HepG2 (cell line): Measurements from ENCODE around the gene ZMYND8. TPM values are rescaled to one million over a fixed set of nuclear protein-coding genes. Genes with fewer than 3 reads are reported as not detected.

Experiments
- AGO2 ChIP-seq: fragments of 200-400 bp; formaldehyde crosslinking; optimal IDR thresholded peaks from 2 replicates; pipeline ENCODE3; 2017; ENCODE audit warnings: mild to moderate bottlenecking, low read depth, low read length, moderate library complexity
- POLR2AphosphoS5 ChIP-seq: IDR thresholded peaks from 2 replicates; pipeline ENCODE4 v1.6.1; 2012; ENCODE audit warnings: low read depth, low read length
- POLR2G ChIP-seq: fragments of 200-400 bp; formaldehyde crosslinking; IDR thresholded peaks from 2 replicates; pipeline ENCODE4 v1.6.1; 2018; ENCODE audit warnings: mild to moderate bottlenecking, low read depth, low read length, moderate library complexity
- TBX2 ChIP-seq: sonication (generic); formaldehyde crosslinking; IDR thresholded peaks from 2 replicates; pipeline ENCODE4 v1.5.0; 2020; ENCODE audit warnings: missing genetic modification reagents, mild to moderate bottlenecking, borderline replicate concordance
- ZC3H13 ChIP-seq: sonication (generic); formaldehyde crosslinking; IDR thresholded peaks from 2 replicates; pipeline ENCODE4 v1.8.1; 2023; ENCODE audit warnings: mild to moderate bottlenecking, missing genetic modification reagents, moderate library complexity
- ZNF780A ChIP-seq: sonication (generic); formaldehyde crosslinking; IDR thresholded peaks from 2 replicates; pipeline ENCODE4 v1.8.0; 2022; ENCODE audit warnings: mild to moderate bottlenecking, missing genetic modification reagents, moderate library complexity
- polyA plus RNA-seq, 8 experiments: library from polyadenylated mRNA; depleted of rRNA in 3 of 8; stranded (reverse) in 7 of 8; unstranded in 1 of 8; fragments of >200 nt; fragmentation: Illumina TruSeq in 4 of 8; extraction: Trizol in 4 of 8; gene quantifications; 2 replicates each; pipeline versions ENCODE4 v1.2.1 to v1.2.3, GENCODE V29; 2011 to 2016; ENCODE audit warnings: low read depth in 4 of 8, missing spikeins in 1 of 8, mixed read lengths in 1 of 8; ENCODE audit not compliant: insufficient read depth in 1 of 8
- total RNA-seq, 5 experiments: library from RNA; depleted of rRNA; stranded (reverse); fragments of >200 nt; fragmentation: Illumina TruSeq; extraction: Trizol; gene quantifications; 2 replicates each; pipeline ENCODE4 v1.2.3, GENCODE V29; 2016; ENCODE audit warnings: low read depth in 1 of 5
- TF ChIP-seq, protein P1 (sequence below): sonication (generic); formaldehyde crosslinking; IDR thresholded peaks from 2 replicates; pipeline ENCODE4 v1.5.1; 2020; ENCODE audit warnings: mild to moderate bottlenecking, missing genetic modification reagents, moderate library complexity

Gene ZMYND8
- total and polyA plus RNA-seq, 2 of the 13 experiments (the other 11 are each of a cell fraction or from before 2014, with no cell fraction given) = 53.9 to 84.7 TPM

DNA sequence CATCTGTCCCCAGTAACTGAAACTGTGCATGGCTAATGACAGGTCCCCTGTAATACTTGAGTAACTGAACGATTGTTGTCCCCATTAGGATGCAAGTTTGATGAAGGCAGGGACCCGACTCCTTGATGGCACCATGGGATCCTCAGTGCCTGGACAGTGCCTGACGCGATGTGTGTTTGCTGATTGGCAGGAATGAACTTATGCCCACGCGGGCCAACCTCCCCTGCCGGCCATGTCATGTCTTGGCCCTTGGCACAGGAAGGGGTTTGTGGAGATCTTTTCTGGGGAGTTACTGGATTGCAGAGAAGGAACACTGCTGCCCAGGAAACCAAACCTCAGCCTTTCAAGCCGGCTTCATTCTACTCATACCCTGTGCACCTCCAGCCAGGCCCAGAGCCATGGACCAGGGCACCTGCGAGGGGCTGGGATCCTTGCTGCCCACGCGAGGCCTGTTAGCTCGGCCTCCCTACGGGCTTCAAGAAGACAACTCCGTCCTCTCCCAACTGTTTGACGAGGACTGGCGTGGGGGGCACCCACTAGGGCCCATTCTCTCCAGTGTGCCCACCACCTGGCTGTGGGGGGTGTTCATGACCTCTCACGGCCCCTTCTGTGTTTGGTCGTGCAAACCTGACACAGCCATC is 147.8 kb downstream of the ZMYND8 start (continued):
- TF ChIP-seq, protein P1, sequence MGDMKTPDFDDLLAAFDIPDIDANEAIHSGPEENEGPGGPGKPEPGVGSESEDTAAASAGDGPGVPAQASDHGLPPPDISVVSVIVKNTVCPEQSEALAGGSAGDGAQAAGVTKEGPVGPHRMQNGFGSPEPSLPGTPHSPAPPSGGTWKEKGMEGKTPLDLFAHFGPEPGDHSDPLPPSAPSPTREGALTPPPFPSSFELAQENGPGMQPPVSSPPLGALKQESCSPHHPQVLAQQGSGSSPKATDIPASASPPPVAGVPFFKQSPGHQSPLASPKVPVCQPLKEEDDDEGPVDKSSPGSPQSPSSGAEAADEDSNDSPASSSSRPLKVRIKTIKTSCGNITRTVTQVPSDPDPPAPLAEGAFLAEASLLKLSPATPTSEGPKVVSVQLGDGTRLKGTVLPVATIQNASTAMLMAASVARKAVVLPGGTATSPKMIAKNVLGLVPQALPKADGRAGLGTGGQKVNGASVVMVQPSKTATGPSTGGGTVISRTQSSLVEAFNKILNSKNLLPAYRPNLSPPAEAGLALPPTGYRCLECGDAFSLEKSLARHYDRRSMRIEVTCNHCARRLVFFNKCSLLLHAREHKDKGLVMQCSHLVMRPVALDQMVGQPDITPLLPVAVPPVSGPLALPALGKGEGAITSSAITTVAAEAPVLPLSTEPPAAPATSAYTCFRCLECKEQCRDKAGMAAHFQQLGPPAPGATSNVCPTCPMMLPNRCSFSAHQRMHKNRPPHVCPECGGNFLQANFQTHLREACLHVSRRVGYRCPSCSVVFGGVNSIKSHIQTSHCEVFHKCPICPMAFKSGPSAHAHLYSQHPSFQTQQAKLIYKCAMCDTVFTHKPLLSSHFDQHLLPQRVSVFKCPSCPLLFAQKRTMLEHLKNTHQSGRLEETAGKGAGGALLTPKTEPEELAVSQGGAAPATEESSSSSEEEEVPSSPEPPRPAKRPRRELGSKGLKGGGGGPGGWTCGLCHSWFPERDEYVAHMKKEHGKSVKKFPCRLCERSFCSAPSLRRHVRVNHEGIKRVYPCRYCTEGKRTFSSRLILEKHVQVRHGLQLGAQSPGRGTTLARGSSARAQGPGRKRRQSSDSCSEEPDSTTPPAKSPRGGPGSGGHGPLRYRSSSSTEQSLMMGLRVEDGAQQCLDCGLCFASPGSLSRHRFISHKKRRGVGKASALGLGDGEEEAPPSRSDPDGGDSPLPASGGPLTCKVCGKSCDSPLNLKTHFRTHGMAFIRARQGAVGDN (CRISPR knock-in tag) = peak; percentile 32
- peak; percentile 98 for TF ChIP-seq AGO2
- 0 out of 2 replicates have a peak, but pooled peaks have one; percentile 15 for TF ChIP-seq ZNF780A (CRISPR knock-in tag)
- peak; percentile 43; the same call in 1 of the 2 replicates for TF ChIP-seq POLR2AphosphoS5
- 0 out of 2 replicates have a peak, but pooled peaks have one; percentile 35 for TF ChIP-seq TBX2 (CRISPR knock-in tag)
- TF ChIP-seq POLR2G = peak; percentile 60
- TF ChIP-seq ZC3H13 (CRISPR knock-in tag) = peak; percentile 86
